ENCODE data around the gene USP38.

GRCh38 chr4:143196323-143196722 lies 11.6 kb downstream of the USP38 start:
- TF ChIP-seq, protein P1, sequence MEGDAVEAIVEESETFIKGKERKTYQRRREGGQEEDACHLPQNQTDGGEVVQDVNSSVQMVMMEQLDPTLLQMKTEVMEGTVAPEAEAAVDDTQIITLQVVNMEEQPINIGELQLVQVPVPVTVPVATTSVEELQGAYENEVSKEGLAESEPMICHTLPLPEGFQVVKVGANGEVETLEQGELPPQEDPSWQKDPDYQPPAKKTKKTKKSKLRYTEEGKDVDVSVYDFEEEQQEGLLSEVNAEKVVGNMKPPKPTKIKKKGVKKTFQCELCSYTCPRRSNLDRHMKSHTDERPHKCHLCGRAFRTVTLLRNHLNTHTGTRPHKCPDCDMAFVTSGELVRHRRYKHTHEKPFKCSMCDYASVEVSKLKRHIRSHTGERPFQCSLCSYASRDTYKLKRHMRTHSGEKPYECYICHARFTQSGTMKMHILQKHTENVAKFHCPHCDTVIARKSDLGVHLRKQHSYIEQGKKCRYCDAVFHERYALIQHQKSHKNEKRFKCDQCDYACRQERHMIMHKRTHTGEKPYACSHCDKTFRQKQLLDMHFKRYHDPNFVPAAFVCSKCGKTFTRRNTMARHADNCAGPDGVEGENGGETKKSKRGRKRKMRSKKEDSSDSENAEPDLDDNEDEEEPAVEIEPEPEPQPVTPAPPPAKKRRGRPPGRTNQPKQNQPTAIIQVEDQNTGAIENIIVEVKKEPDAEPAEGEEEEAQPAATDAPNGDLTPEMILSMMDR (IDR thresholded peaks at IDR 0.05): no peak
- TF ChIP-seq POLR2A (IDR thresholded peaks at IDR 0.05): no peak
